Measurements from ENCODE around the gene NR6A1. TPM values are rescaled to one million over a fixed set of nuclear protein-coding genes. Genes with fewer than 3 reads are reported as not detected.

The NR6A1 gene
- total and polyA plus RNA-seq, 4 experiments from 2014 or later, result 0.06 TPM; not detected in 3

DNA sequence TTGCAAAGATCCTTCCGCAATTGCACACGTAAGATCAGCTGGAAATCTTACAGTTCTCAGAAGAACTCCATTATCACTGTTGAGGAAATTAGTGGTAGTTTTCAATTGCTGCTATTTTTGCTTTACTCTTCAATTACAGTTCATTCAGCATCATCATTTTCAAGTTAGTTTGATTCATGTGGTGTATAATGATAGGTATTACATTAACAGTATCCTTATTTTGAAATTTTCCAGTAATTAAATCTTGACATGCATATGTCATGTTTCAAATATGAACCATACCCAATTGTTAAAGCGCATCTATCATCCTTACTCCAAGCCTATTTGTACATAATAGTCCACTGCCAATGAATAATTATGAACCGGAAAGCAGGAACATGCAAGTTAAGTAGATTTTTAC, 60.3 kb downstream of the NR6A1 start:
- intact Hi-C loops (cut with micrococcal nuclease), result loop anchor here (5.0 kb wide), 2 partner anchors 142 to 158 kb away; partner anchors contain the start of gene WDR38
- no peaks in the 10 kb centered on the region for H3K36me3 ChIP-seq (ENCODE audit: insufficient read depth, low read length)
- H3K9me3 ChIP-seq (ENCODE audit: control insufficient read depth in 1 of 2, low read length in 2 of 2), result no peaks in the 10 kb centered on the region
- no peak overlapping the region for H3K4me3 ChIP-seq (ENCODE audit: low read length in 2 of 2)
- H3K4me3 Mint-ChIP-seq, result no peak overlapping the region
- H3K9me3 Mint-ChIP-seq, result peaks cover 0 to 2% (median 0%) of the 10 kb centered on the region in 8 donors
- peaks cover 0 to 2% (median 0%) of the 10 kb centered on the region in 4 donors for H3K4me1 Mint-ChIP-seq
- ChIA-PET CTCF (ENCODE audit: partially characterized antibody) (interaction anchor here (0.6 to 4.0 kb wide), 4 partner anchors 13 to 143 kb away, joined by 3 to 34 read pairs (median 6); partner anchors contain the start of gene WDR38), POLR2A (ENCODE audit: partially characterized antibody) (no interaction called here)
- DNase-seq, result no peak
- no peak overlapping the region for H3K27ac ChIP-seq (ENCODE audit: low read depth, low read length)
- H3K27me3 ChIP-seq (ENCODE audit: insufficient read depth, low read length), result peaks cover 4% of the 10 kb centered on the region
- H3K27ac Mint-ChIP-seq, result no peak overlapping the region
- no peaks in the 10 kb centered on the region for H3K36me3 Mint-ChIP-seq
- no peaks in the 10 kb centered on the region for H3K4me1 ChIP-seq (ENCODE audit: insufficient read depth, low read length)
- H3K27me3 Mint-ChIP-seq, result peaks cover 14 to 15% of the 10 kb centered on the region in 2 donors

DNA sequence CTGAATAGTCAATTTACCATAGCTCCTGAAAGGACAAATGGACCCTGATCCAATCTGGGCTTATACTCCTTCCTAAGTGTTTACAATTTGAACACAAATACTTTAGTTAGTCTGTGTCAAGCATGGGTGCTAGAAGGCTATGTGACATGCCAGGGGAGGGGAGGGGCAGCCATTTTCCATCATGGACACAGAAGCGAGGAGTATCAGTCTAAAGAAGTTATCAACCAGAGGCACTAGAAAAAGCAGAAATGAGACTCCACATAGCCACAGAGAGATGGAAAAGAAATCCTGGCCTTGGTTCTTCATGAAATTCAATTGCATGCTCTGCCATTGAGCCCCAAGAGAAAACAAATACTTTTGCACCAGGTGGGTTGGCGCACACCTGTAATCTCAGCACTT, 61.8 kb downstream of the NR6A1 start:
- intact Hi-C loops (cut with micrococcal nuclease), result no loop called here

GRCh38 chr9:124708633-124709291, 62.3 kb downstream of the NR6A1 start:
- intact Hi-C loops (cut with micrococcal nuclease), result no loop called here

More for the DNA sequence above, 61.8 kb downstream of the NR6A1 start:
- no peak overlapping the region for H3K4me3 Mint-ChIP-seq
- no peaks in the 10 kb centered on the region for H3K36me3 Mint-ChIP-seq
- ChIA-PET CTCF (ENCODE audit: partially characterized antibody) (interaction anchor here (1.1 to 1.5 kb wide), 2 partner anchors 34 to 92 kb away, joined by 3 to 4 read pairs; no protein-coding TSS in a partner anchor), POLR2A (ENCODE audit: partially characterized antibody) (no interaction called here)
- no peak overlapping the region for H3K27ac ChIP-seq (ENCODE audit: low read depth, low read length)
- H3K4me3 ChIP-seq (ENCODE audit: low read length in 2 of 2), result no peak overlapping the region
- H3K9me3 ChIP-seq (ENCODE audit: control insufficient read depth in 1 of 2, low read length in 2 of 2), result no peaks in the 10 kb centered on the region
- H3K36me3 ChIP-seq (ENCODE audit: insufficient read depth, low read length), result no peaks in the 10 kb centered on the region
- peaks cover 0 to 2% (median 0%) of the 10 kb centered on the region in 8 donors for H3K9me3 Mint-ChIP-seq
- H3K27ac Mint-ChIP-seq, result no peak overlapping the region
- no peak for DNase-seq
- peaks cover 14 to 18% of the 10 kb centered on the region in 2 donors for H3K27me3 Mint-ChIP-seq
- H3K4me1 Mint-ChIP-seq, result peaks cover 0 to 2% (median 0%) of the 10 kb centered on the region in 4 donors
- H3K4me1 ChIP-seq (ENCODE audit: insufficient read depth, low read length), result no peaks in the 10 kb centered on the region
- peaks cover 4% of the 10 kb centered on the region for H3K27me3 ChIP-seq (ENCODE audit: insufficient read depth, low read length)

GRCh38 chr9:124708074-124708473, 63.0 kb downstream of the NR6A1 start:
- H3K36me3 ChIP-seq (ENCODE audit: insufficient read depth, low read length), result no peaks in the 10 kb centered on the region
- peaks cover 4% of the 10 kb centered on the region for H3K27me3 ChIP-seq (ENCODE audit: insufficient read depth, low read length)
- H3K4me3 ChIP-seq (ENCODE audit: low read length in 2 of 2), result no peak overlapping the region
- no peaks in the 10 kb centered on the region for H3K4me1 ChIP-seq (ENCODE audit: insufficient read depth, low read length)
- Mint-ChIP-seq H3K36me3 (no peaks in the 10 kb centered on the region), H3K27ac (no peak overlapping the region), H3K4me3 (no peak overlapping the region), H3K4me1 (peaks cover 0 to 2% (median 0%) of the 10 kb centered on the region in 4 donors), H3K27me3 (peaks cover 14 to 18% of the 10 kb centered on the region in 2 donors), H3K9me3 (peaks cover 0 to 8% (median 0%) of the 10 kb centered on the region in 8 donors)
- ChIA-PET POLR2A (ENCODE audit: partially characterized antibody) (no interaction called here), CTCF (ENCODE audit: partially characterized antibody) (interaction anchor here (0.7 to 1.5 kb wide), 2 partner anchors 9 to 91 kb away, joined by 3 read pairs; no protein-coding TSS in a partner anchor)
- H3K9me3 ChIP-seq (ENCODE audit: control insufficient read depth in 1 of 2, low read length in 2 of 2), result no peaks in the 10 kb centered on the region
- intact Hi-C loops (cut with micrococcal nuclease), result no loop called here
- no peak overlapping the region for H3K27ac ChIP-seq (ENCODE audit: low read depth, low read length)
- DNase-seq, result no peak

More at GRCh38 chr9:124708633-124709291, 62.3 kb downstream of the NR6A1 start:
- Histone ChIP-seq H3K4me3 (ENCODE audit: low read length in 2 of 2) (no peak overlapping the region), H3K27me3 (ENCODE audit: insufficient read depth, low read length) (peaks cover 4% of the 10 kb centered on the region), H3K27ac (ENCODE audit: low read depth, low read length) (no peak overlapping the region), H3K36me3 (ENCODE audit: insufficient read depth, low read length) (no peaks in the 10 kb centered on the region), H3K4me1 (ENCODE audit: insufficient read depth, low read length) (no peaks in the 10 kb centered on the region), H3K9me3 (ENCODE audit: control insufficient read depth in 1 of 2, low read length in 2 of 2) (no peaks in the 10 kb centered on the region)
- H3K27me3 Mint-ChIP-seq, result peaks cover 14 to 18% of the 10 kb centered on the region in 2 donors
- peaks cover 0 to 6% (median 0%) of the 10 kb centered on the region in 8 donors for H3K9me3 Mint-ChIP-seq
- H3K27ac Mint-ChIP-seq, result no peak overlapping the region
- ChIA-PET CTCF (ENCODE audit: partially characterized antibody) (interaction anchor here (0.7 to 1.5 kb wide), 2 partner anchors 10 to 92 kb away, joined by 3 read pairs; no protein-coding TSS in a partner anchor), POLR2A (ENCODE audit: partially characterized antibody) (no interaction called here)
- H3K36me3 Mint-ChIP-seq, result no peaks in the 10 kb centered on the region
- H3K4me3 Mint-ChIP-seq, result no peak overlapping the region
- H3K4me1 Mint-ChIP-seq, result peaks cover 0 to 2% (median 0%) of the 10 kb centered on the region in 4 donors
- DNase-seq, result no peak

DNA sequence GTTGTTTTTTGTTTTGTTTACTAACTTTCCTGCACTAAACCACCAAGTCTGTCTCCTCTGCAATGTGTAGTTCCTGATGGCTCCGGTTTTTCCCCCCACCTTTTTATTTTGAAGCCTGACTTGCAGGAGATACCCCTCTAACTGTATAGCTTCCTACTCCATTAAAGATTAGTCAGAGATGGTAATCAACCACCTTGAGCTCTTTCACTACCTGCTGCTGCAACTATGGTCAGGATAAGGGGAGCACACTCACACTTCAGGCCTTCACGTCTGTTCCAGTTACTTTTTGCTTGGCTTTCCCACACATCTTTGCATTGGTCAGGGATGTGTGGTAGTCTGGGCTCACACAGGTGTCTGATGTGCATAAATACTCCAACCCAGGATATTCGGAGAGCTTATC, 63.4 kb downstream of the NR6A1 start:
- no peak overlapping the region for H3K4me3 ChIP-seq (ENCODE audit: low read length in 2 of 2)
- H3K9me3 ChIP-seq (ENCODE audit: control insufficient read depth in 1 of 2, low read length in 2 of 2), result no peaks in the 10 kb centered on the region
- intact Hi-C loops (cut with micrococcal nuclease), result no loop called here
- no peaks in the 10 kb centered on the region for H3K4me1 ChIP-seq (ENCODE audit: insufficient read depth, low read length)
- Mint-ChIP-seq H3K4me1 (peaks cover 0 to 2% (median 0%) of the 10 kb centered on the region in 4 donors), H3K27ac (no peak overlapping the region), H3K36me3 (no peaks in the 10 kb centered on the region), H3K4me3 (no peak overlapping the region), H3K27me3 (peaks cover 14 to 18% of the 10 kb centered on the region in 2 donors), H3K9me3 (peaks cover 0 to 8% (median 0%) of the 10 kb centered on the region in 8 donors)
- no peak for DNase-seq
- CTCF ChIA-PET (ENCODE audit: partially characterized antibody), result interaction anchor here (1.5 kb wide), 1 partner anchor 91 kb away, joined by 3 read pairs; no protein-coding TSS in a partner anchor
- H3K27me3 ChIP-seq (ENCODE audit: insufficient read depth, low read length), result peaks cover 4% of the 10 kb centered on the region
- POLR2A ChIA-PET (ENCODE audit: partially characterized antibody), result no interaction called here
- no peaks in the 10 kb centered on the region for H3K36me3 ChIP-seq (ENCODE audit: insufficient read depth, low read length)
- no peak overlapping the region for H3K27ac ChIP-seq (ENCODE audit: low read depth, low read length)

GRCh38 chr9:124706685-124707084, 64.4 kb downstream of the NR6A1 start:
- H3K4me3 Mint-ChIP-seq, result no peak overlapping the region
- H3K36me3 Mint-ChIP-seq, result no peaks in the 10 kb centered on the region
- intact Hi-C loops (cut with micrococcal nuclease), result no loop called here
- Histone ChIP-seq H3K27ac (ENCODE audit: low read depth, low read length) (no peak overlapping the region), H3K4me3 (ENCODE audit: low read length in 2 of 2) (no peak overlapping the region), H3K27me3 (ENCODE audit: insufficient read depth, low read length) (peaks cover 4% of the 10 kb centered on the region), H3K36me3 (ENCODE audit: insufficient read depth, low read length) (no peaks in the 10 kb centered on the region), H3K9me3 (ENCODE audit: control insufficient read depth in 1 of 2, low read length in 2 of 2) (no peaks in the 10 kb centered on the region), H3K4me1 (ENCODE audit: insufficient read depth, low read length) (no peaks in the 10 kb centered on the region)
- ChIA-PET POLR2A (ENCODE audit: partially characterized antibody) (no interaction called here), CTCF (ENCODE audit: partially characterized antibody) (no interaction called here)
- DNase-seq, result no peak
- H3K4me1 Mint-ChIP-seq, result no peaks in the 10 kb centered on the region
- peaks cover 0 to 8% (median 0%) of the 10 kb centered on the region in 8 donors for H3K9me3 Mint-ChIP-seq
- H3K27ac Mint-ChIP-seq, result no peak overlapping the region
- peaks cover 13 to 14% of the 10 kb centered on the region in 2 donors for H3K27me3 Mint-ChIP-seq

GRCh38 chr9:124699575-124699974, 71.5 kb downstream of the NR6A1 start:
- Histone ChIP-seq H3K4me3 (ENCODE audit: low read length in 2 of 2) (no peak overlapping the region), H3K27me3 (ENCODE audit: insufficient read depth, low read length) (no peaks in the 10 kb centered on the region), H3K27ac (ENCODE audit: low read depth, low read length) (no peak overlapping the region), H3K9me3 (ENCODE audit: control insufficient read depth in 1 of 2, low read length in 2 of 2) (no peaks in the 10 kb centered on the region), H3K4me1 (ENCODE audit: insufficient read depth, low read length) (no peaks in the 10 kb centered on the region), H3K36me3 (ENCODE audit: insufficient read depth, low read length) (no peaks in the 10 kb centered on the region)
- Mint-ChIP-seq H3K36me3 (no peaks in the 10 kb centered on the region), H3K4me1 (no peaks in the 10 kb centered on the region), H3K27me3 (peaks cover 0 to 2% of the 10 kb centered on the region in 2 donors), H3K4me3 (no peak overlapping the region), H3K9me3 (peaks cover 0 to 8% (median 0%) of the 10 kb centered on the region in 8 donors), H3K27ac (no peak overlapping the region)
- POLR2A ChIA-PET (ENCODE audit: partially characterized antibody), result no interaction called here
- intact Hi-C loops (cut with micrococcal nuclease), result no loop called here
- CTCF ChIA-PET (ENCODE audit: partially characterized antibody), result no interaction called here
- DNase-seq, result no peak
